HL-60 (cell line): Measurements from ENCODE around the gene ME1.

Experiments used
- DNase-seq, 2 experiments: peaks; one replicate each; pipeline ENCODE4 v3.0.0-alpha.2; 2010 to 2020; ENCODE audit warnings: low read depth in 1 of 2, low spot score in 1 of 2
- H3K27ac ChIP-seq: fragments of 250-450 bp; sonication (Bioruptor Pico); replicated peaks from 2 replicates; pipeline ENCODE4 v1.5.1; 2020; ENCODE audit warnings: mild to moderate bottlenecking, moderate library complexity
- H3K27me3 ChIP-seq: fragments of 250-450 bp; sonication (Bioruptor Pico); 2 replicates; pipeline ENCODE4 v1.5.1; 2021; ENCODE audit warnings: mild to moderate bottlenecking, moderate library complexity; ENCODE audit not compliant: insufficient read depth, poor library complexity, severe bottlenecking
- H3K4me3 ChIP-seq: replicated peaks from 2 replicates; pipeline ENCODE4 v1.5.1; 2011; ENCODE audit warnings: mild to moderate bottlenecking, control low read depth, low read length; ENCODE audit not compliant: insufficient read depth
- GABPA ChIP-seq: IDR thresholded peaks from 2 replicates; pipeline ENCODE4 v1.6.1; 2012; ENCODE audit warnings: low read depth
- POLR2AphosphoS5 ChIP-seq: IDR thresholded peaks from 2 replicates; pipeline ENCODE4 v1.6.1; 2012; ENCODE audit warnings: low read depth
- SPI1 ChIP-seq: IDR thresholded peaks from 2 replicates; pipeline ENCODE4 v1.6.1; 2012; ENCODE audit warnings: low read depth, mild to moderate bottlenecking, borderline replicate concordance
- TF ChIP-seq, protein P1 (sequence below): IDR thresholded peaks from 2 replicates; pipeline ENCODE4 v1.6.1; 2012; ENCODE audit warnings: low read depth; ENCODE audit not compliant: insufficient replicate concordance
- TF ChIP-seq, protein P2 (sequence below): IDR thresholded peaks from one replicate; pipeline ENCODE4 v1.5.1; 2011; ENCODE audit warnings: low read length, control low read depth, inconsistent platforms; ENCODE audit not compliant: insufficient read depth

ME1 gene

DNA sequence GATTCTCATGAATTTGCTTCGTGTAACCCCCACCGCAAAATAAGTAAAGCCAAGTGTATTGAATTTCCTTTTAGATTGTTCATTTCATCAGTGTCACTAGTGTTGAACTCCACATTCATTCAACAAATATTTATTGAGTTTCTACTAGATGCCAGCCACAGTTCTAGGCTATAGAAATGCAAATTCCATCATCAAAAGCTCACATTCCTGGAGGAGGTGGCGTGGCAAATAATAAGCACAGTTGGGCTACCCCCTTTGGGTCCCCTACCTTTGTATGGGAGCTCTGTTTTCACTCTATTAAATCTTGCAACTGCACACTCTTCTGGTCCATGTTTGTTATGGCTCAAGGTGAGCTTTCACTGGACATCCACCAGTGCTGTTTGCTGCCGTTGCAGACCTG, 12.7 kb upstream of the ME1 start:
- H3K4me3 ChIP-seq, result no peak overlapping the region
- TF ChIP-seq, protein P1, sequence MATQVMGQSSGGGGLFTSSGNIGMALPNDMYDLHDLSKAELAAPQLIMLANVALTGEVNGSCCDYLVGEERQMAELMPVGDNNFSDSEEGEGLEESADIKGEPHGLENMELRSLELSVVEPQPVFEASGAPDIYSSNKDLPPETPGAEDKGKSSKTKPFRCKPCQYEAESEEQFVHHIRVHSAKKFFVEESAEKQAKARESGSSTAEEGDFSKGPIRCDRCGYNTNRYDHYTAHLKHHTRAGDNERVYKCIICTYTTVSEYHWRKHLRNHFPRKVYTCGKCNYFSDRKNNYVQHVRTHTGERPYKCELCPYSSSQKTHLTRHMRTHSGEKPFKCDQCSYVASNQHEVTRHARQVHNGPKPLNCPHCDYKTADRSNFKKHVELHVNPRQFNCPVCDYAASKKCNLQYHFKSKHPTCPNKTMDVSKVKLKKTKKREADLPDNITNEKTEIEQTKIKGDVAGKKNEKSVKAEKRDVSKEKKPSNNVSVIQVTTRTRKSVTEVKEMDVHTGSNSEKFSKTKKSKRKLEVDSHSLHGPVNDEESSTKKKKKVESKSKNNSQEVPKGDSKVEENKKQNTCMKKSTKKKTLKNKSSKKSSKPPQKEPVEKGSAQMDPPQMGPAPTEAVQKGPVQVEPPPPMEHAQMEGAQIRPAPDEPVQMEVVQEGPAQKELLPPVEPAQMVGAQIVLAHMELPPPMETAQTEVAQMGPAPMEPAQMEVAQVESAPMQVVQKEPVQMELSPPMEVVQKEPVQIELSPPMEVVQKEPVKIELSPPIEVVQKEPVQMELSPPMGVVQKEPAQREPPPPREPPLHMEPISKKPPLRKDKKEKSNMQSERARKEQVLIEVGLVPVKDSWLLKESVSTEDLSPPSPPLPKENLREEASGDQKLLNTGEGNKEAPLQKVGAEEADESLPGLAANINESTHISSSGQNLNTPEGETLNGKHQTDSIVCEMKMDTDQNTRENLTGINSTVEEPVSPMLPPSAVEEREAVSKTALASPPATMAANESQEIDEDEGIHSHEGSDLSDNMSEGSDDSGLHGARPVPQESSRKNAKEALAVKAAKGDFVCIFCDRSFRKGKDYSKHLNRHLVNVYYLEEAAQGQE, result no peak
- no peak for TF ChIP-seq GABPA
- no peak for TF ChIP-seq SPI1
- TF ChIP-seq, protein P2, sequence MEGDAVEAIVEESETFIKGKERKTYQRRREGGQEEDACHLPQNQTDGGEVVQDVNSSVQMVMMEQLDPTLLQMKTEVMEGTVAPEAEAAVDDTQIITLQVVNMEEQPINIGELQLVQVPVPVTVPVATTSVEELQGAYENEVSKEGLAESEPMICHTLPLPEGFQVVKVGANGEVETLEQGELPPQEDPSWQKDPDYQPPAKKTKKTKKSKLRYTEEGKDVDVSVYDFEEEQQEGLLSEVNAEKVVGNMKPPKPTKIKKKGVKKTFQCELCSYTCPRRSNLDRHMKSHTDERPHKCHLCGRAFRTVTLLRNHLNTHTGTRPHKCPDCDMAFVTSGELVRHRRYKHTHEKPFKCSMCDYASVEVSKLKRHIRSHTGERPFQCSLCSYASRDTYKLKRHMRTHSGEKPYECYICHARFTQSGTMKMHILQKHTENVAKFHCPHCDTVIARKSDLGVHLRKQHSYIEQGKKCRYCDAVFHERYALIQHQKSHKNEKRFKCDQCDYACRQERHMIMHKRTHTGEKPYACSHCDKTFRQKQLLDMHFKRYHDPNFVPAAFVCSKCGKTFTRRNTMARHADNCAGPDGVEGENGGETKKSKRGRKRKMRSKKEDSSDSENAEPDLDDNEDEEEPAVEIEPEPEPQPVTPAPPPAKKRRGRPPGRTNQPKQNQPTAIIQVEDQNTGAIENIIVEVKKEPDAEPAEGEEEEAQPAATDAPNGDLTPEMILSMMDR, result no peak
- no peak for TF ChIP-seq POLR2AphosphoS5
- DNase-seq, result no peak
- no peaks in the 10 kb centered on the region for H3K27me3 ChIP-seq
- no peak overlapping the region for H3K27ac ChIP-seq

DNA sequence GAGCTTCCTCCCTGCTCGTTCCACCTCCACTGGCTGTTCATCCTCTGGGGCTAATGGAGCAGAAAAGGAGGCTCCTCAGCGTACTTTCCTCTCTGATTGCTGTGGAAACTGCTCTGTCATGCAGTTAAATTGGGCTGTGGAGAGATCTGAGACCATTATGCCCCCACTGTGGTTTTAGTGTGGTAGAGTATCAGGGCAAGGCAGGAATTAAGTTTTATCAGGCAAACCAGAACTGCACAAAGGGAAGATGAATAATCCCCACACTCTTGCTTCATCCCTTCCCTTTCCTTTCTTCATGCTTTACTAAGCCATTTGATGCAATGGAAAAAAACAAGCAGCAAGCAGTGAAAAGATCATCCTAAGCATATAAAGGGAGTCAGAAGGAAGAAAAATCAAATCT, 11.9 kb upstream of the ME1 start:
- Histone ChIP-seq H3K4me3 (no peak overlapping the region), H3K27ac (no peak overlapping the region), H3K27me3 (no peaks in the 10 kb centered on the region)
- TF ChIP-seq, protein P2, result no peak
- TF ChIP-seq POLR2AphosphoS5, result peak; percentile 94
- TF ChIP-seq, protein P1, result no peak
- DNase-seq, result peak; percentile 76 to 78

DNA sequence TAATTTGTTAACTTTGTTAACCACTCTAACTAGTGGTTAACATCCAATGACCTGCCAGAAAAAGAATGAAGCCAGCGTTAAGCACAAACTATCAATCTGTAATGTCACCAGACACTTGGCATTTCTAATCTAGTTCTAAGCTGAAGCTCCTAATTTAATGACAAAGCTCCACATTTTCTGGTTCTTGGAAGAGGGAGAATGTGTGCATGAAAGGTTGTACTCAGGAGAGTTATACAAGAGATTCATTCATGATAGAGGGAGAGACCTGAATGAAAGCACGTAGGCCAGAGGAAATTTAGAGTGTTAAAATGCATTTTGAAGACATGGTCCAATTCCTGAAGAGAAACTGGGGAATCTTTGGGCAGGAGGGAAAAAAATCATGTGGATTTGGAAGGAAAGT, 8.3 kb upstream of the ME1 start:
- no peaks in the 10 kb centered on the region for H3K27me3 ChIP-seq
- H3K4me3 ChIP-seq, result no peak overlapping the region
- TF ChIP-seq SPI1 (no peak), GABPA (no peak), POLR2AphosphoS5 (no peak)
- TF ChIP-seq, protein P2, result no peak
- TF ChIP-seq, protein P1, result no peak
- DNase-seq, result no peak
- no peak overlapping the region for H3K27ac ChIP-seq
